WTC11 (cell line): ENCODE results near the gene EEF1A1. TPM values are rescaled to one million over a fixed set of nuclear protein-coding genes. Genes with fewer than 3 reads are reported as not detected.

Source experiments
- ATAC-seq: fragments of 200-7000 bp; cut with Tn5 transposase; 2 replicates; pipeline ENCODE4 v1.10.0; 2021; ENCODE audit warnings: mild to moderate bottlenecking, moderate library complexity
- CTCF ChIA-PET: fragments of 300-600 bp; sonication (Branson Sonifier 250); formaldehyde crosslinking; loops from one replicate; lab custom pipeline; 2021; ENCODE audit warnings: antibody characterized with exemption; lab: Charles Lee
- POLR2A ChIA-PET: fragments of 350-600 bp; sonication (Branson Sonifier 250); formaldehyde crosslinking; loops from one replicate; lab custom pipeline; 2021; ENCODE audit warnings: antibody characterized with exemption; lab: Charles Lee
- DNase-seq: peaks from one replicate; pipeline ENCODE4 v3.0.0; 2021; ENCODE audit warnings: low spot score
- H3K27ac Mint-ChIP-seq: 2 replicates; pipeline ENCODE4 v1.8.0; 2021; ENCODE audit warnings: mixed read lengths
- H3K27me3 Mint-ChIP-seq: 2 replicates; pipeline ENCODE4 v1.8.0; 2021; ENCODE audit warnings: low read depth, mild to moderate bottlenecking, moderate library complexity, mixed read lengths
- H3K36me3 Mint-ChIP-seq: 2 replicates; pipeline ENCODE4 v1.8.0; 2021; ENCODE audit warnings: mixed read lengths
- H3K4me1 Mint-ChIP-seq: 2 replicates; pipeline ENCODE4 v1.8.0; 2022; ENCODE audit warnings: mixed read lengths
- H3K4me3 Mint-ChIP-seq: 2 replicates; pipeline ENCODE4 v1.8.0; 2021; ENCODE audit warnings: mild to moderate bottlenecking, moderate library complexity, mixed read lengths
- H3K9me3 Mint-ChIP-seq: 2 replicates; pipeline ENCODE4 v1.8.0; 2021; ENCODE audit warnings: mixed read lengths
- ATF2 ChIP-seq: sonication (generic); formaldehyde crosslinking; IDR thresholded peaks from 2 replicates; pipeline ENCODE4 v1.8.1; 2022; ENCODE audit warnings: low read depth, missing genetic modification reagents, borderline replicate concordance
- CREM ChIP-seq: sonication (generic); formaldehyde crosslinking; IDR thresholded peaks from 2 replicates; pipeline ENCODE4 v1.8.1; 2022; ENCODE audit warnings: mild to moderate bottlenecking, missing genetic modification reagents, moderate library complexity
- E2F1 ChIP-seq: sonication (generic); formaldehyde crosslinking; IDR thresholded peaks from 2 replicates; pipeline ENCODE4 v1.8.0; 2022; ENCODE audit warnings: mild to moderate bottlenecking, missing genetic modification reagents
- E2F4 ChIP-seq: sonication (generic); formaldehyde crosslinking; IDR thresholded peaks from 2 replicates; pipeline ENCODE4 v1.8.1; 2022; ENCODE audit warnings: low read depth, mild to moderate bottlenecking, moderate library complexity, missing genetic modification reagents, borderline replicate concordance
- ETV6 ChIP-seq: sonication (generic); formaldehyde crosslinking; IDR thresholded peaks from 2 replicates; pipeline ENCODE4 v1.8.1; 2022; ENCODE audit warnings: mild to moderate bottlenecking, missing genetic modification reagents
- FOXP4 ChIP-seq: sonication (generic); formaldehyde crosslinking; IDR thresholded peaks from 2 replicates; pipeline ENCODE4 v1.8.0; 2022; ENCODE audit warnings: mild to moderate bottlenecking, missing genetic modification reagents
- MXD4 ChIP-seq: fragments of 250-450 bp; sonication (Bioruptor Pico); IDR thresholded peaks from 2 replicates; pipeline ENCODE4 v1.8.0; 2021; ENCODE audit warnings: mild to moderate bottlenecking, moderate library complexity, borderline replicate concordance
- MYBL2 ChIP-seq: sonication (generic); formaldehyde crosslinking; IDR thresholded peaks from 2 replicates; pipeline ENCODE4 v1.8.1; 2023; ENCODE audit warnings: mild to moderate bottlenecking, moderate library complexity, missing genetic modification reagents
- RELA ChIP-seq: sonication (generic); formaldehyde crosslinking; IDR thresholded peaks from 2 replicates; pipeline ENCODE4 v1.8.1; 2022; ENCODE audit warnings: missing genetic modification reagents, mild to moderate bottlenecking, borderline replicate concordance
- SMAD3 ChIP-seq: sonication (generic); formaldehyde crosslinking; IDR thresholded peaks from 2 replicates; pipeline ENCODE4 v1.8.0; 2022; ENCODE audit warnings: missing genetic modification reagents, mild to moderate bottlenecking, borderline replicate concordance
- SP1 ChIP-seq: sonication (generic); formaldehyde crosslinking; conservative IDR thresholded peaks from 2 replicates; pipeline ENCODE4 v1.8.1; 2022; ENCODE audit warnings: missing genetic modification reagents
- TEAD1 ChIP-seq: sonication (generic); formaldehyde crosslinking; IDR thresholded peaks from 2 replicates; pipeline ENCODE4 v1.8.0; 2022; ENCODE audit warnings: mild to moderate bottlenecking, missing genetic modification reagents
- TEAD4 ChIP-seq: sonication (generic); formaldehyde crosslinking; IDR thresholded peaks from 2 replicates; pipeline ENCODE4 v1.8.0; 2022; ENCODE audit warnings: mild to moderate bottlenecking, missing genetic modification reagents
- ZMAT4 ChIP-seq: fragments of 250-450 bp; sonication (Bioruptor Pico); IDR thresholded peaks from 2 replicates; pipeline ENCODE4 v1.9.0; 2021; ENCODE audit warnings: mild to moderate bottlenecking
- ZNF138 ChIP-seq: sonication (generic); formaldehyde crosslinking; conservative IDR thresholded peaks from 2 replicates; pipeline ENCODE4 v1.8.1; 2022; ENCODE audit warnings: mild to moderate bottlenecking, moderate library complexity, missing genetic modification reagents
- ZNF281 ChIP-seq: sonication (generic); formaldehyde crosslinking; IDR thresholded peaks from 2 replicates; pipeline ENCODE4 v1.8.0; 2023; ENCODE audit warnings: mild to moderate bottlenecking, missing genetic modification reagents
- ZNF317 ChIP-seq: sonication (generic); formaldehyde crosslinking; IDR thresholded peaks from 2 replicates; pipeline ENCODE4 v1.8.1; 2023; ENCODE audit warnings: low read depth, mild to moderate bottlenecking, moderate library complexity, missing genetic modification reagents, borderline replicate concordance
- ZNF512 ChIP-seq: sonication (generic); formaldehyde crosslinking; IDR thresholded peaks from 2 replicates; pipeline ENCODE4 v1.8.1; 2022; ENCODE audit warnings: missing genetic modification reagents, borderline replicate concordance
- ZNF671 ChIP-seq: fragments of 250-450 bp; sonication (Bioruptor Pico); IDR thresholded peaks from 2 replicates; pipeline ENCODE4 v1.8.0; 2021; ENCODE audit warnings: mild to moderate bottlenecking
- ZSCAN18 ChIP-seq: fragments of 250-450 bp; sonication (Bioruptor Pico); IDR thresholded peaks from 2 replicates; pipeline ENCODE4 v2.1.2; 2022; ENCODE audit warnings: mild to moderate bottlenecking, moderate library complexity
- total RNA-seq: library from RNA; stranded (reverse); gene quantifications from 3 replicates; pipeline ENCODE4 v1.2.3, GENCODE V29; 2021

Gene EEF1A1
- total RNA-seq, 1 experiment from 2014 or later, result 11,564 TPM

- TF ChIP-seq SP1 (CRISPR knock-in tag) (no peak), E2F1 (CRISPR knock-in tag) (no peak)
Measured at GRCh38 chr6:73481969-73482368, 38.9 kb downstream of the EEF1A1 start (continued).

- DNase-seq, result no peak
- Mint-ChIP-seq H3K36me3 (peaks cover 45% of the 10 kb centered on the region), H3K27ac (no peak overlapping the region), H3K27me3 (no peaks in the 10 kb centered on the region), H3K9me3 (no peaks in the 10 kb centered on the region), H3K4me1 (no peaks in the 10 kb centered on the region), H3K4me3 (no peak overlapping the region)
- ATAC-seq, result no peak
- ChIA-PET CTCF (no interaction called here), POLR2A (no interaction called here)
- no peak for TF ChIP-seq ZNF512 (CRISPR knock-in tag)
- TF ChIP-seq E2F1 (CRISPR knock-in tag), result no peak
- TF ChIP-seq MYBL2 (CRISPR knock-in tag), result no peak
- TF ChIP-seq ZSCAN18, result no peak
- no peak for TF ChIP-seq ZNF671
- TF ChIP-seq RELA (CRISPR knock-in tag), result no peak
- no peak for TF ChIP-seq ATF2
- no peak for TF ChIP-seq ZNF138 (CRISPR knock-in tag)
- TF ChIP-seq ZNF281, result no peak
Measured at GRCh38 chr6:73477407-73477806, 43.4 kb downstream of the EEF1A1 start.

GRCh38 chr6:73476723-73477122 is 44.1 kb downstream of the EEF1A1 start:
- ChIA-PET POLR2A (interaction anchor here (0.8 kb wide), 1 partner anchor 37 kb away, joined by 3 read pairs; no protein-coding TSS in a partner anchor), CTCF (no interaction called here)
- no peaks in the 10 kb centered on the region for H3K4me1 Mint-ChIP-seq
- no peak overlapping the region for H3K27ac Mint-ChIP-seq
- no peaks in the 10 kb centered on the region for H3K27me3 Mint-ChIP-seq
- H3K9me3 Mint-ChIP-seq, result no peaks in the 10 kb centered on the region
- DNase-seq (no peak), ATAC-seq (no peak)
- peaks cover 43% of the 10 kb centered on the region for H3K36me3 Mint-ChIP-seq
- H3K4me3 Mint-ChIP-seq, result no peak overlapping the region
- TF ChIP-seq TEAD4 (CRISPR knock-in tag) (no peak), ZNF671 (no peak), MXD4 (CRISPR knock-in tag) (no peak), TEAD1 (no peak), FOXP4 (no peak), ZNF317 (CRISPR knock-in tag) (no peak), SMAD3 (CRISPR knock-in tag) (no peak), CREM (CRISPR knock-in tag) (no peak), E2F4 (no peak), ETV6 (CRISPR knock-in tag) (no peak), ZMAT4 (CRISPR knock-in tag) (no peak)
